ENCODE results near the gene IGFALS.

IGFALS gene

GRCh38 chr16:1763521-1764511, 29.7 kb downstream of the IGFALS start:
- peak in 1 of 3 experiments; percentile 30 for DNase-seq

- DNase-seq, result no peak
Measured at GRCh38 chr16:1762879-1763520, 30.5 kb downstream of the IGFALS start.

GRCh38 chr16:1762196-1762878, 31.2 kb downstream of the IGFALS start:
- no peak for DNase-seq

- no peak for DNase-seq
Measured at GRCh38 chr16:1761751-1762150, 31.8 kb downstream of the IGFALS start.

- DNase-seq, result no peak
Measured at GRCh38 chr16:1760911-1761310, 32.6 kb downstream of the IGFALS start.

- DNase-seq, result no peak
Measured at GRCh38 chr16:1759511-1759910, 34.0 kb downstream of the IGFALS start.

GRCh38 chr16:1758923-1759322, 34.6 kb downstream of the IGFALS start:
- no peak for DNase-seq

- DNase-seq, result no peak
Measured at GRCh38 chr16:1757714-1758461, 35.6 kb downstream of the IGFALS start.

GRCh38 chr16:1754204-1754603, 39.3 kb downstream of the IGFALS start:
- DNase-seq, result no peak

GRCh38 chr16:1752853-1753252, 40.7 kb downstream of the IGFALS start:
- DNase-seq, result no peak

- no peak for DNase-seq
Measured at GRCh38 chr16:1751946-1752345, 41.6 kb downstream of the IGFALS start.

GRCh38 chr16:1749152-1750117, 44.1 kb downstream of the IGFALS start:
- DNase-seq, result no peak

GRCh38 chr16:1747934-1748333, 45.6 kb downstream of the IGFALS start:
- DNase-seq, result no peak

- no peak for DNase-seq
Measured at GRCh38 chr16:1746693-1747195, 46.8 kb downstream of the IGFALS start.

- DNase-seq, result no peak
Measured at GRCh38 chr16:1745900-1746692, 47.4 kb downstream of the IGFALS start.

GRCh38 chr16:1745181-1745899, 48.2 kb downstream of the IGFALS start:
- DNase-seq, result no peak

GRCh38 chr16:1744338-1744840, 49.1 kb downstream of the IGFALS start:
- DNase-seq, result no peak

- no peak for DNase-seq
Measured at GRCh38 chr16:1743376-1744337, 49.8 kb downstream of the IGFALS start.

Measured in NCI-H1417 (cell line).